ENCODE measurements around the gene GRIK2.

GRIK2 gene

GRCh38 chr6:101747716-101748115 lies 354.2 kb downstream of the GRIK2 start:
- no peak overlapping the region for H3K4me3 ChIP-seq (ENCODE audit: low read depth, low read length)
- TF ChIP-seq CTCF (IDR thresholded peaks at IDR 0.05; ENCODE audit: low read depth, low read length) = no peak

GRCh38 chr6:101755931-101756330 lies 362.4 kb downstream of the GRIK2 start:
- TF ChIP-seq CTCF (IDR thresholded peaks at IDR 0.05; ENCODE audit: low read depth, low read length) = no peak
- no peak overlapping the region for H3K4me3 ChIP-seq (ENCODE audit: low read depth, low read length)

- no peak for TF ChIP-seq CTCF (IDR thresholded peaks at IDR 0.05; ENCODE audit: low read depth, low read length)
Measured at GRCh38 chr6:101758368-101758767, 364.9 kb downstream of the GRIK2 start.

GRCh38 chr6:101760843-101761621 lies 367.5 kb downstream of the GRIK2 start:
- TF ChIP-seq CTCF (IDR thresholded peaks at IDR 0.05; ENCODE audit: low read depth, low read length) = no peak
- H3K4me3 ChIP-seq (ENCODE audit: low read depth, low read length) = no peak overlapping the region

More at GRCh38 chr6:101758368-101758767, 364.9 kb downstream of the GRIK2 start:
- H3K4me3 ChIP-seq (ENCODE audit: low read depth, low read length) = no peak overlapping the region

- H3K4me3 ChIP-seq (ENCODE audit: low read depth, low read length) = no peak overlapping the region
- no peak for TF ChIP-seq CTCF (IDR thresholded peaks at IDR 0.05; ENCODE audit: low read depth, low read length)
Measured at GRCh38 chr6:101762851-101763250, 369.3 kb downstream of the GRIK2 start.

GRCh38 chr6:101765281-101765680 lies 371.8 kb downstream of the GRIK2 start:
- no peak for TF ChIP-seq CTCF (IDR thresholded peaks at IDR 0.05; ENCODE audit: low read depth, low read length)
- no peak overlapping the region for H3K4me3 ChIP-seq (ENCODE audit: low read depth, low read length)

GRCh38 chr6:101770116-101770515 lies 376.6 kb downstream of the GRIK2 start:
- no peak overlapping the region for H3K4me3 ChIP-seq (ENCODE audit: low read depth, low read length)
- TF ChIP-seq CTCF (IDR thresholded peaks at IDR 0.05; ENCODE audit: low read depth, low read length) = no peak

All from WI38 (cell line).